NCI-H2227 (cell line): ENCODE measurements around the gene PSME4.
"Not testable (repeated sequence)": the region's sequence is repeated elsewhere in the genome, so short reads cannot be mapped to it uniquely, and the experiment has no call there.

Experiments
- DNase-seq: peaks from one replicate; lab custom pipeline; 2025; ENCODE audit not compliant: unreplicated experiment; lab: John Stamatoyannopoulos, UW

PSME4 gene

GRCh38 chr2:53964987-53965687, 5.7 kb downstream of the PSME4 start:
- DNase-seq: no peak

- DNase-seq: no peak
Measured at GRCh38 chr2:53964257-53964952, 6.4 kb downstream of the PSME4 start.

GRCh38 chr2:53961478-53962216, 9.1 kb downstream of the PSME4 start:
- not testable (repeated sequence) for DNase-seq

GRCh38 chr2:53960476-53960875, 10.3 kb downstream of the PSME4 start:
- DNase-seq: no peak

GRCh38 chr2:53958443-53958842, 12.3 kb downstream of the PSME4 start:
- no peak for DNase-seq

GRCh38 chr2:53952519-53952918, 18.3 kb downstream of the PSME4 start:
- DNase-seq: no peak

- DNase-seq: no peak
Measured at GRCh38 chr2:53949457-53949856, 21.3 kb downstream of the PSME4 start.

GRCh38 chr2:53945538-53945937, 25.3 kb downstream of the PSME4 start:
- no peak for DNase-seq

GRCh38 chr2:53944542-53944941, 26.3 kb downstream of the PSME4 start:
- DNase-seq: no peak

- no peak for DNase-seq
Measured at GRCh38 chr2:53942280-53942679, 28.5 kb downstream of the PSME4 start.

GRCh38 chr2:53941749-53942148, 29.0 kb downstream of the PSME4 start:
- no peak for DNase-seq

GRCh38 chr2:53939656-53940055, 31.1 kb downstream of the PSME4 start:
- DNase-seq: no peak

- no peak for DNase-seq
Measured at GRCh38 chr2:53938904-53939303, 31.9 kb downstream of the PSME4 start.

- DNase-seq: no peak
Measured at GRCh38 chr2:53933329-53933728, 37.5 kb downstream of the PSME4 start.

GRCh38 chr2:53926321-53926720, 44.5 kb downstream of the PSME4 start:
- DNase-seq: not testable (repeated sequence)

GRCh38 chr2:53913721-53914120, 57.1 kb downstream of the PSME4 start:
- no peak for DNase-seq

GRCh38 chr2:53911434-53912189, 59.2 kb downstream of the PSME4 start:
- DNase-seq: no peak

GRCh38 chr2:53907582-53907981, 63.2 kb downstream of the PSME4 start:
- DNase-seq: no peak

- no peak for DNase-seq
Measured at GRCh38 chr2:53905396-53905795, 65.4 kb downstream of the PSME4 start.

- DNase-seq: no peak
Measured at GRCh38 chr2:53903011-53903410, 67.8 kb downstream of the PSME4 start.

GRCh38 chr2:53901192-53901591, 69.6 kb downstream of the PSME4 start:
- DNase-seq: no peak
